NCI-H146 treated with DMSO at 0.1 percent for 48 hours (cell line): ENCODE results near the gene ATP5F1D.

Experiments
- DNase-seq: peaks from one replicate; lab custom pipeline; 2025; ENCODE audit not compliant: unreplicated experiment; lab: John Stamatoyannopoulos, UW

Gene ATP5F1D

GRCh38 chr19:1220976-1221903 is 20.3 kb upstream of the ATP5F1D start:
- DNase-seq: no peak

DNA sequence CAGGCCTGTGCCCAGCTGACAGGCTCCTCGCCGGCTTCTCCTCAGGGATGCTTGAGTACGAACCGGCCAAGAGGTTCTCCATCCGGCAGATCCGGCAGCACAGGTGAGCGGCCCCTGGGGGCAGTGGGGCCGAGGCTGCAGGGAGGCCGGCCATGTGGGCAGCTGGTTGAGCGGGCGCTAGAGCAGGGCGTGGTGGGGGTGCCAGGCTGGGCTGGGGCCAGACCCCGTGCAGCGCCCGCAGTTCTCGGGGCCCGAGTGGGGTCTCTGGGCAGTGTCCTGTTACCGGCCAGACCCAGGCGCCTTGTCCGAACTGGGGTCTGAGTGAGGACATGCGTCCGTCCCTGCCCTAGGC is 19.7 kb upstream of the ATP5F1D start:
- DNase-seq: no peak

- no peak for DNase-seq
Observed at GRCh38 chr19:1222394-1222793, 19.2 kb upstream of the ATP5F1D start.

- DNase-seq: no peak
Observed at GRCh38 chr19:1223018-1223855, 18.3 kb upstream of the ATP5F1D start.

GRCh38 chr19:1224047-1224825 is 17.3 kb upstream of the ATP5F1D start:
- no peak for DNase-seq

DNA sequence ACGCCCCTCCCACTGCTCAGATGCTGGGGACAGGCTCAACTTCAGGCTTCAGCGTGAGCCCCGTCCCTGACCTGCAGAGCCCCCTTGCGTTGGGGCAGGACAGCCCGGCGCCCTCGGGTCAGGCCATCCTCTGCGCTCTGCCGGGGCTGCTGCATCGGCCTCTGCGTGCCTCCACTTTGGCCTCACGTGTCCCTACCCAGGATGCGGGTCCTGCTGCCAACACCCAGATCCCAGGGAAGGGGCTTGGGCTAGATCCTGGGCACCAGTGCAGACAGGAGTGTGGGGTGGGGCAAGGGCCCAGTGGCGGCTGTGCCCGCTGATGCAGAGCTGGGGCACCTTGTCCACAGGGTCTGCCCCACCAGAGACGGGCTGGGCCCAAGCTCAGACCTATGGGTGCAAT is 16.7 kb upstream of the ATP5F1D start:
- no peak for DNase-seq

DNA sequence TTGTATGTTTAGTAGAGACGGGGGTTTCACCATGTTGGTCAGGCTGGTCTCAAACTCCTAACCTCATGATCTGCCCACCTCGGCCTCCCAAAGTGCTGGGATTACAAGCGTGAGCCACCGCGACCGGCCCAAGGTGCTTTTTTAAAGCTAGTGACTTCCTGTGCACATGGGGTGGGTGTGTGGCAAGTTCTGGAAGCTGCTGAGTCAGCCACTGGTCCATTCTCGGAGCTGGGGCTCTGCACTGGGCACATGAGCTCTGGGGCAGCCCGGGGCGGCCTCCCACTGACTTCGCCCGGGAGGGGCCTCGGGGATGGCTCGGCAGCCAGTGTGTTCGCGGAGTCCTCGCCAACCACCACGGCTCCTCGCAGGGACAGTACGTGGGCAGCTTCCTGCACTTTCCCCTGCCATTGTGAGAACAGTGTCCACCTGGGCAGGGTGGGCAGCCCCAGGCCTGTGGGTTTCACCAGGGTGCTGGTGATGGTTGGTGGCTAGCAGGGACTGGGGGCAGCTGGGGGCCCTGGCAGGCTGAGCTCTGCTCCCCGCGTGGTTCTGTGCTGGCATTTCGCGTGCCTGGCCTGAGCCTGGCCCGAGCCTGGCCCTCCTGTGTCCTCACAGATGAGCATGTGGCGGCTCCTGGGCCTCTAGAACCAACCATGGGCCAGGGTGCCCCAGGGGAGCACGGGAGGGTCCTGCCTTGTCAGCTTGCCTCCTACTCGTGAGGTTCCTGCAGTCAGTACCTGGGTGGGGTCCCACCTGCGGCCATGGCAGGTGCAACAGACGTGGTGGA is 15.9 kb upstream of the ATP5F1D start:
- DNase-seq: no peak

- DNase-seq: no peak
Observed at GRCh38 chr19:1226227-1226518, 15.4 kb upstream of the ATP5F1D start.

- no peak for DNase-seq
Observed at GRCh38 chr19:1226522-1227303, 14.8 kb upstream of the ATP5F1D start.

- no peak for DNase-seq
Observed at GRCh38 chr19:1227304-1228054, 14.1 kb upstream of the ATP5F1D start.

DNA sequence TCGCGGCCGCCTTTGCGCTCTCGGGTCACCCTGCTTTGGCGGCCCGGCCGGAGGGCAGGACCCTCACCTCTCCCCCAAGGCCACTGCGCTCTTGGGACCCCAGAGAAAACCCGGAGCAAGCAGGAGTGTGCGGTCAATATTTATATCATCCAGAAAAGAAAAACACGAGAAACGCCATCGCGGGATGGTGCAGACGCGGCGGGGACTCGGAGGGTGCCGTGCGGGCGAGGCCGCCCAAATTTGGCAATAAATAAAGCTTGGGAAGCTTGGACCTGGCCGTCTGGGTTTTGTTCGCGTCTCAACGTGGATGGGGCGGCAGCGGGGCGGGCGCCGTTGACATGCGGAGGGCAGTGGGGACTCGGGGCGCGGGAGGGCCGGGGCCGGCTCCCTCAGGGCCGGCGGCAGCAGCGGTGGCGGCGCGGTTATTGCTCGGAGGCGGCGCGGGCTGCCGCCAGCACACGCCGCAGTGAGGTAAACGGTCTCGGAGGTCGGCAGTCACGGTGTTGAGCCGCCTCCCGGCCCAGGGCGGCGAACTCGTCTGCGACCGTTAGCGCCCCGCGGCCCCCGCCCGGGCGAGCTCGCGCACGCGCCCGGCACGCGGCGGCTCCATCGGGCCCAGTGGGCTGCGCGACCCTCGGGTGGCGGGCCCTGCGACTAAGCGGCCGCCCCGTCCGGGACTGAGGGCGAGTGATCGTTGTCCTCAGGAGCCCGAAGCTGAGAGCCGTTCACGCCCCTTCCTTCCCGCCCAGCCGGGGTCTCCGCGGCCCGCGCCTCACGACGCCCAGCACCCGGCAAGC is 13.2 kb upstream of the ATP5F1D start:
- DNase-seq: no peak

DNA sequence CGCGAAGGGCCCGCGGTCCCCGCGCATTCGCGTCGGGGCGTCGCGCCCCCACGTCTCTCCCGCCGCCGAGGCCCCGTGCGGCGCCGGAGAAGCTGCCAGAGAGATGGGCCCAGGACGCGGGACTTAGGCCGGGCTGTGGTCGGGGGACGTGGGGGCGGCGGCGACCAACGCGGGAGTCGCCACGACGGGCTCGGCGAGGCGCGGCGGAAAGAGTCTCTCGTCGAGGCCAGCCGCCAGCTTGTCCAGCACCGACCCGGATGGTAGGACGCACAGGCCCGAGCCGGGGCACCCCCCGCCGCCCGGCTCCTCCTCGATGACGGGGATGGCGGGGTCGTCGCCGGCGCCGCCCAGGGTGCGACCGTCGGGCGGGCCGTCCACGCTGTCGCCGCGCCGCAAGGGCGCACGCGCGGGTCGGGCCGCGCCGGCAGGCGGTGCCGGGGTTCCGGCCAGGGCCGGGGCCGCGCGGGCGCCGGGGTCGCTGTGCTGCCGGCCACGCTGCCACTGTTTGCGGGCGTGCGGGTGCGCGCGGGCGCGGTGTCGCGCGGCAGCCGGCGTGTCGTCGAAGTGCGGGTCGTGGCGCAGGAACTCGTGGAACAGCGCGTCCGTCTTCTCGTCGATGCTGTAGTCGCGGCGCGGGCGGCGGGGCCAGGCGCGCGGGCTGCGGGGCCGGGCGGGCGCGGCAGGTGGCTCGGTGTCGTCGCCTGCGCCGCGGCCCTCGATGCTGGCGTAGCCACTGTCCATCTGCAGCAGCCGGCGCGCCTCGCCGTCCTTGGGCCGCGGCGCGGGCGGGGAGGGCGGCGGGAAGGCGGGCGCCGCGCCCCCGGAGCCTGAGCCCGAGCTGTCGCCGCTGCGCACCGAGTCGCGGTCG is 12.3 kb upstream of the ATP5F1D start:
- no peak for DNase-seq

DNA sequence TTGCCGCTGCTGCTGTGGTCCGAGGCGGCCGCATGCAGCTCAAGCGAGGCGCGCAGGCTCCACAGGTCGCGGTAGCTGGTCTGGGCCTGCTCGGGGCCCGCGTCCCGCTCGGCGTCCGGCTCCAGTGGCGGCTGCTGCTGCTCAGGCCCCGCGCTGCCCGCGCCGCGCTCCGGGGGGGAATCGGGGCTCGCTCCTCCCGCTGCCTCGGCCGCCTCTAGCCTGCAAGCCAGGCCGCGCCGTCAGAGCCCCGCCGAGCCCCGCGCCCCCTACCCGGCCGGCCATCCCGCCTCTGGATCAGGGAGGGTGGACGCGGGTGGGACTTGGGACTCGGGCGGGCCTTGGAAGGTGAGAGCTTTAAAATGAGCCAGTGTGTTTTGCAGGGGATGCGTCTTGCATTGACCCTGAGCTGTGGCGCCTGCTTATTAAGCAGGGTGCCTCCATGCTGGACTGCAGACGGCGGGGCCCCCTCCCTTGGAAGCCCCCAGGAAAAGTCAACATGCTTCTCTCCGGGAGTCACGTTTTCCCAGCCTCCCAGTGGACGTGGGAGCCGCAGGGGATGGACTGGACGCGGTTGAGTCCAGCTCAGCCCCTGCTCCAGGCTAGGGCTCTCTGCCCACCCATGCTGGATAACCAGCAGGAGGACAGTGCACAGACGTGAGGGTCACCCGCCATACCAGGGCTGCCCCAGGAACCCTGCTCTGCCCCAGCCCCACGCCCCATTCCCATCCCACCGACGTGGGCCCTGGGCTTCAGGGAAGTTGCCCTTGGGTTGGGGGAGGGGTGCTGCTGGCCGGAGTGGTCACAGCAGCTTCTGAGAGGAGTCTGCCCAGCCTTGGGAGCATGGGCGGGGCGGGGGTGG is 11.4 kb upstream of the ATP5F1D start:
- DNase-seq: no peak

DNA sequence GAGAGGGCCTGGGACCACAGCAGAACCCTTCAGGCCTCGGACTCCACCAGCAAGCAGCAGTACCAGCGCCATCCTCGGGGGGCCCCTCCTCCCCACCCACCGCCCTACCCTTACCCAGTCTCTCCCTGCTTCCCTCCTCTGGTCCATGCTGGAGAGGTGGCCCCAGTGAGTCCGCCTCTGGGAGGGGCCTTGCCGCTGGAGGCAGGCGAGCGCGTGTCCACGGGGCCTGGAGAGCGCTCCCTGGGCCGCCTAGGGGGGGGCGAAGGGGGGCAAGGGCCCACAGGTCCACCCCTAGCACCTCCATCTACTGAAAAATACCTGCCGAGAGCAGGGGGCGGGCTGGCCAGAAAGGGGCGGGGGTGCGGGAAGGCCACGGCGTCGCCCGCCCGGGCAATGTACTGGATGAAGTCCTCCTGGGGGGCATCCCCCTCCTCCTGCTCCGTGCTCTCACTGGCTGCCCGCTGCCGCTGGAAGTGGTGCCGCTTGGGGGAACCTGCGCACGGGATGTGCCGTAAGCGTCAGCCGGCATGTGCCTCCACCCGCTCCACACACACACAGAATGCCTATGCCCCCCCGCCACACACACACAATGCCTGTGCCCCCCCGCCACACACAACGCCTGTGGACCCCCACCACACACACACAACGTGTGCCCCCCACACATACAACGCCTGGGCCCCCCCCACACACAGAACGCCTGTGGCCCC is 10.6 kb upstream of the ATP5F1D start:
- DNase-seq: no peak

DNA sequence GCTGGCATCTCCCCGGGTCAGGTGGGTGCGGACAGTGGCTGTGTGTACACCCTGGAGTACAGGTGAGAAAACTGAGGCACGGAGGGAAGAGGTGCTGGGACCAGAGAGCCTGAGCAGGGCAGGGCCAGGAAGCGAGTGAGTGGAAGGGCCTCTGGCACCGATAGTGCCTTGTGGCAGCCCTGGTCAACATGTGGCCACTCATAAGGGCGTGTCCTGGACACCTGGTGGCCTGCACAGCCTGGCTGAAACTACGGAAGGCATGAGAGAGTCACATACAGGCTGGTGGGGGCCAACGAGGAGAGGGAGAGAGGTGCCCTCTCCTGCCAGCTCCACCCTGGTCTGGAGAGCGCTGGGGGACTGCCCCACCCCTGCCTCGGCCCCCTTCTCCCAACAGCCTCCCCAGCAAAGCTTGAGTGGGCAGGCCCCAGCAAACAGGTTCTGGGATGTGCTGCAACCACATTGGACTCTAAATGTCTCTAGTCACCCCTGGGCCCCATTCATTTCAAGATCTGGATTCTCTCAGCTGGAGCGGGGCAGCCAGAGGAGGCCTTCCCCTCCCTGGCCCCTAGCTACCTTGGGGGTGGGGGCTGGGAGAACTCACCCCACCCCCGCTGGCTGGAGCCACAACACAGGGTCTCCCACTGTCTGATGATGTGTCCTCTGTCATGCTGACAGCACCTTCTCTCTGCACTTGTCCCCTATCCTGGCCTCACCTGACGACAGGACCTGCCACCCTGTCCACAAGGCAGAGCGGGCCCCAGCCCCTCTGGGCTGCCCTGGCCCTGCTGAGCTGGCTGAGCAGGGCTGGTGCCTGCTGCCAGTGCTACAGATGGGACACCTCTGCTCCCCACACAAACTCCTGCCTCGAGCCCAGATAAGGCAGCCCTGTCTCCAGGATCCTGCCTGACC is 9.6 kb upstream of the ATP5F1D start:
- no peak for DNase-seq
